Fibroblast of skin of left quadriceps (primary cell): ENCODE data around the gene MLST8.
"Not testable (repeated sequence)": the region's sequence is repeated elsewhere in the genome, so short reads cannot be mapped to it uniquely, and the experiment has no call there.

Source experiments
- DNase-seq, 2 experiments: peaks; one replicate each; pipeline ENCODE4 v3.0.0-alpha.2; 2013; ENCODE audit warnings: low read depth in 2 of 2

Gene MLST8

GRCh38 chr16:2244926-2245795 lies 39.9 kb downstream of the MLST8 start:
- DNase-seq, result no peak

DNA sequence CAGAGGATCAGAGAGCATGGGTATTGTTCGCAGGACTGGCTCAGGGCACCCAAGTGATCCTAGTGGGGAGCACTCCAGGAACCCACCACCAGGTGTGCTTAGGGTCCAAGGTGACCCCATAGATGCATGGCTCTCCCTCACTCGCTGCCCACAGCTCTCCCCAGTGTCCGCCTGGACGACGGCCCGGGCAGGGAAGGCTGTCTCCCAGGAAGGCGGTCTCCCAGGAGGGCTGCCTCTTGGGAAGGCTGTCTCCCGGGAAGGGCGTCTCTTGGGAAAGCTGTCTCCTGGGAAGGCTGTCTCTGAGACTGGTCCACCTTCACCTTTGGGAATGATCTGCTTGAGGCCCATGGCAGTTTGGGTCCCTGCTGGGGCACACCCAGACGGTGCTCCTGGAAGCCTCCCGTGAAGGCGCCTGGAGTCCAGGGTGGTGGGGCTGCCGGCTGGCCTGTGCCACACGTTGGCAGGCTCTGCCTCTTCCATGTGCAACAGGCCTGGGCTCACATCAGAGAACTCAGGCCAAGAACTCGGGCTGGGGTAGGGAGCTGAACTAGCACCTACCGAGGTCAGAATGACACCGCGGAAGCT lies 41.1 kb downstream of the MLST8 start:
- DNase-seq, result no peak

DNA sequence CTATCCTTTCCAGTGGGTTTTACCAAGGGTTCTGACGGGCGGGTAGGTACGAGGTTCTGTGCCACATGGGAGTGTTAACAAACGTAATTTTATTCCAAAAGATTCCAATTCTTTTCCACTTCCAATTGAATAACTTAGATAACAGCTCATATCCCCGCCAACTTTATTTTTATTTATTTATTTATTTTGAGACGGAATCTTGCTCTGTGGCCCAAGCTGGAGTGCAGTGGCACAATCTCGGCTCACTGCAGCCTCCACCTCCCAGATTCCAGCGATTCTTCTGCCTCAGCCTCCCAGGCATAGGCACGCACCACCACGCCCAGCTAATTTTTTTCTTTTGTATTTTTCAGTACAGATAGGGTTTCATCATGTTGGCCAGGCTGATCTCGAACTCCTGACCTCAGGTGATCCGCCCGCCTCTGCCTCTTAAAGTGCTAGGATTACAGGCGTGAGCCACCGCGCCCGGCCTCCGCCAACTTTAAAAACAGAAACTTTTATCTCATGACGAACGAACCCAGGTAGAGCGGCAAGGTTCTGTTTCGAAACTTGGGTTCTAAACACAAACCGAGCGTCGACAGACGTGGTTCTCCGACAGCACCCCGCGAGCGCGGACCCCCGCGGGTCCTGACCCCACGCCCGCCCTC lies 45.5 kb downstream of the MLST8 start:
- no peak for DNase-seq

DNA sequence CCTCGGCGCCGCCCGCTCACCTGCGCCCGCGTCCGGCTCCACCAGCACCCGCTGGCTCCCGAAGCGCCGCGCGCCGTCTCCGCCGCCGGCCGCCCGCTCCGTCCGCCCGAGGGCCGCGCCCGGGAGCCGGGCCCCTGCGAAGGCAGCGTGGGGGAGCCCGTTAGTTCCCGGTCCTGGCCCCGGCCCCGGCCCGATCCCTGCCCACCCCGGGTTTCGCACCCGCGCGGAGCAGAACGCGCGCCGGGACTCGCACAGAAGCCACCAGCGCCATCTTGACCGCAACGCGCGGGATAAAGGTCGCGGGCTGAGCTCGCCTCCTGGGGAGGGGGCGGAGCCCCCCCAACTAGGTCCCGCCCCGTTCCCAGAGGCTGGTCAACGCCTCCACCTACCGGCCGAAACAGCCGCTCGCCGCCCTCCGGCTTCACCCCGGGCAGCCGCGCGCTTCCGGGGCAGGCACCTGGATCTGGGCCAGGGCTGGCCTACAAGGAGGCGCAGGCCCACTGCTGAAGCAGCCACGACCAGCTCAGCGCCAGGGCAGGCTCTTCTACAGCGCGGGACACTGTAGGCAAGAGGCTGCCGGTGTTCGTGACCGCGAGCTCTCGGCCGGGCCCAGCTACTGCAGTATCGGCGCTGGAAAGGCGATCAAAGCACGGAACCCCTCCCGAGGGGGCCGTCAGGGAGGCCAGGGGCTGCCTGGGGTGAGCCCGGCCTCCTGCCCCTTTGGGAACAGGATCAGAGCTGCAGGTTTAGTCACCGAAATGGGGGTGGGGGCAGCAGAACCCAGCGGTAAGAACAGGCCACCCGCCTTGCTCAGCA lies 46.2 kb downstream of the MLST8 start, which contains the start of gene ECI1:
Gene ECI1, minus strand, starts transcription at position 292 of the 816 bp plus-strand sequence. Its CDS starts 21 bp downstream, at position 271.
- peak; percentile 63 to 65 for DNase-seq

GRCh38 chr16:2252806-2253148 lies 47.5 kb downstream of the MLST8 start:
- no peak for DNase-seq

DNA sequence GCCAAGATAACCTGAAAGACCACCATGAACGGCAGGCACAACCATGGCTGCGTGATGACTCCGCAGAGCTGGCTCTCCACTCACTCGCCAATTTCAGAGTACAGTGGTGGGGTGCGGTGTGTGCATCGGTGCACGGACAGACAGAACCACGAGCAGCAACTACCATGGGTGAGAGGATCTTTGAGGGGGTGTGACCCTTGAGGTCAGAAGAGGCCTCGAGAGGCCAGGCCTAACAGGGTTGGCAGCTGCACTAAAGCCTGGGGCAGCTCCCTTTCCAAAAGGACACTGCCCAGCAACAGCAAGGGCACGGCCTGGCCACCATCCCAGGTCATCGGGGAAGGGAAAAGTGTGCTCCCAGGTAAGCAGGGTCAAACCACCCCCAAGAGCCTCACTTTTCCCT lies 48.0 kb downstream of the MLST8 start:
- no peak for DNase-seq

DNA sequence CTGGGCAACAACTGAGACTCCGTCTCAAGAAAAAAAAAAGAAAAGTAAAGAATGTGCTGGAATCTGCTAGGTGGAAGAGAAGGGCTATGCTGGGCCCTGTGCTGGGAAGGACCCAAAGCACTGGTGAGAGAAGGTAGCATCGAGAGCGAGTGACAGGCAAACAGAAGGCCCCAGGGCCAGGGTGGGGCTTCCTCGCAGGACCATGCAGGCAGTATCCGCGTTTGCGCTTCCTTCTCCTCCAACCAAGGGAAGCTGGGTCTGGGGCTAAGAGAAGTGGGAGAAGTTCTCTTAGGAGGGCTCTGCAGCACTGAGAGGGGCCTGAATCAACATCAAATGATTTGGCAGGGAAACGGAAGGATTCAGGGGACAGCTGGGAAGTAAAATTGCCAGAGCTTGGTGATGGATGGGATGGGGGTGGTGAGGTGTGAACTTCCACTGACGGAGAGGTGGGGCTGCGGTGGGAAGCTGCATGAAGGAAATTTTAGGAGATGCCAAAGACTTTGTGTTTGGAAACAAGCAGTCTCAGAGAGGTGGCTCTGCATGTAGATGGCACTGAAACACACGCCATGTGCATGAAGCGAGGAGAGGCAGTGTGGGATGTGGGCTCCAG lies 51.4 kb downstream of the MLST8 start:
- DNase-seq, result no peak

GRCh38 chr16:2257726-2258125 lies 52.5 kb downstream of the MLST8 start:
- DNase-seq, result no peak

- not testable (repeated sequence) for DNase-seq
Measured at GRCh38 chr16:2258530-2258929, 53.3 kb downstream of the MLST8 start.
